Stimulated activated CD8-positive, alpha-beta memory T cell treated with anti-CD3 and anti-CD28 coated beads, Interleukin-15, amount 100 ng/mL, for 1 hour (primary cell): ENCODE results near the gene SORD.
"Not testable (repeated sequence)": the region's sequence is repeated elsewhere in the genome, so short reads cannot be mapped to it uniquely, and the experiment has no call there.

Experiments used
- DNase-seq: peaks from one replicate; pipeline ENCODE4 v3.0.0-alpha.2; 2020; ENCODE audit warnings: low read depth

SORD gene

GRCh38 chr15:45062301-45062700, 39.3 kb downstream of the SORD start:
- DNase-seq: not testable (repeated sequence)

- no peak for DNase-seq
Observed at GRCh38 chr15:45064386-45064785, 41.4 kb downstream of the SORD start.

GRCh38 chr15:45069942-45070360, 47.0 kb downstream of the SORD start:
- DNase-seq: not testable (repeated sequence)

GRCh38 chr15:45073602-45074001, 50.6 kb downstream of the SORD start:
- not testable (repeated sequence) for DNase-seq

- not testable (repeated sequence) for DNase-seq
Observed at GRCh38 chr15:45075440-45076320, 52.7 kb downstream of the SORD start.

GRCh38 chr15:45077391-45077790, 54.4 kb downstream of the SORD start:
- DNase-seq: not testable (repeated sequence)

GRCh38 chr15:45079201-45079600, 56.2 kb downstream of the SORD start:
- not testable (repeated sequence) for DNase-seq

- DNase-seq: not testable (repeated sequence)
Observed at GRCh38 chr15:45079628-45080246, 56.7 kb downstream of the SORD start.

- not testable (repeated sequence) for DNase-seq
Observed at GRCh38 chr15:45080593-45080992, 57.6 kb downstream of the SORD start.

- not testable (repeated sequence) for DNase-seq
Observed at GRCh38 chr15:45082412-45082811, 59.4 kb downstream of the SORD start.

- no peak for DNase-seq
Observed at GRCh38 chr15:45083223-45083622, 60.2 kb downstream of the SORD start.

GRCh38 chr15:45084163-45084562, 61.2 kb downstream of the SORD start:
- no peak for DNase-seq

GRCh38 chr15:45087513-45087912, 64.5 kb downstream of the SORD start:
- no peak for DNase-seq

GRCh38 chr15:45088801-45089711, 66.1 kb downstream of the SORD start:
- no peak for DNase-seq

GRCh38 chr15:45089712-45090373, 66.8 kb downstream of the SORD start:
- no peak for DNase-seq

GRCh38 chr15:45091161-45091560, 68.2 kb downstream of the SORD start:
- no peak for DNase-seq

GRCh38 chr15:45091576-45091975, 68.6 kb downstream of the SORD start:
- no peak for DNase-seq

- no peak for DNase-seq
Observed at GRCh38 chr15:45093013-45093412, 70.0 kb downstream of the SORD start.

- DNase-seq: no peak
Observed at GRCh38 chr15:45093622-45094357, 70.8 kb downstream of the SORD start.

GRCh38 chr15:45094358-45094730, 71.3 kb downstream of the SORD start:
- DNase-seq: no peak

- DNase-seq: no peak
Observed at GRCh38 chr15:45095661-45096060, 72.7 kb downstream of the SORD start.
